Umbilical cord (tissue), 2 donors: ENCODE results near the gene SIGLEC1. TPM values are rescaled to one million over a fixed set of nuclear protein-coding genes. Genes with fewer than 3 reads are reported as not detected.
A peak's percentile ranks its signal among the peaks of the same experiment; 100 is the strongest.

Experiments used
- DNase-seq: peaks from one replicate; pipeline ENCODE4 v3.0.0-alpha.2; 2015; ENCODE audit warnings: low spot score
- total RNA-seq: library from RNA; depleted of rRNA; stranded (reverse); fragments of >200 nt; gene quantifications from one replicate; pipeline ENCODE4 v1.2.3, GENCODE V29; 2014; ENCODE audit warnings: low replicate concordance; ENCODE audit not compliant: insufficient read depth

Gene SIGLEC1
- total RNA-seq, 1 donor from 2014 or later, result 5.8 TPM

DNA sequence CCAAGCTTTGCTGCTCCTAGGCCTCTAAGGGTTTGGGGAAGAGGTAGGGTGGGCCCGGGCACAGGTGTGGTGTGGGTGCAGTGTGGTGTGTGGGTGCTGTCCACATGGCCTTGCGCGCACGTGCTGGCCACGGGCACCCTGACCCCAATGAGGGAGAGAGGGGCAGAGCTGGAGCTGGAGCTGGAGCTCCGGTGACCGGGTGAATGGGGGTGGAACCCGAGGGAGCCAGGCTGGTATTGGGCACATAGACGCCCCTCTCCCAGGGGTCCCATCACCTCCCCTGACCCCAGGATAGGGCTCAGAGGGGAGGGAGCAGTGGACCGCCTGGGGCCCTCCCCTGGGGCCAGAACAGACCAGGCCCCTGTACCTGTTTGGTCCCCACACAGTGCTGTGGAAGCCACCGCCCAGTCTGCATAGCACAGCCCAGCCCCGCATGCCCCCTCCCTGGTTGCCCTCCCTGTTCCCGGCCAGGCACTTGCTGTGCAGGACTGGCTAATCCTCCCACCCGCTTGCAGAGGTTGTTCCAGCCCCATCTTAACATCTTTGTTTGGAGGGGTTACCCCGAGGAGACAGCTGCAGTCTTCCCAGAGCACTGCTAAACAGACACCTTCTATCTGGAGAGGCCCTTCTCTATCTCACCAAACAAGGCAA lies 31.6 kb downstream of the SIGLEC1 start:
- DNase-seq, result peak; percentile 43

- peak; percentile 94 for DNase-seq
These were observed 32.4 kb downstream of the SIGLEC1 start for GRCh38 chr20:3679749-3680700.

- DNase-seq, result peak; percentile 36
These were observed 33.3 kb downstream of the SIGLEC1 start for GRCh38 chr20:3678856-3679720.

- DNase-seq, result no peak
These were observed 34.2 kb downstream of the SIGLEC1 start for GRCh38 chr20:3678198-3678597.

DNA sequence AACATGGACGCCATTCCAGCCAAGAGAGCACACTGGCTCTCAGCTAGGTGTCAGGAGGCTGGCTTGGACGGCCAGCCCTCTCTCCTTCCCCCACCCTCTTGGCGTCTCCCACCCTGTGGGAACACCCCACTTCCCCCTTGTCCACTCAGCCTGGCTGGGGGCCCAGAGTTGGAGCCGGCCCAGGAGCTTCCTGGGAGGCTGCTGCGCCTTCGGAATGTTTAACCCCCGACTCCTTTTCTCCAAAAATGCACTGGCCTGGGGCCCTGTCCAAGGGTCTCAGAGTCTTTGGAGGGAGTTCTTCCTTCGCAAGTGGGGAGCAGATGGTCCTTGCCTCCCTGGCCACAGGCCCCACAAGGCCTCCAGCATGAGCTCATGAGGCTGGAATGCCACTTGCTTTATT lies 34.7 kb downstream of the SIGLEC1 start:
- DNase-seq, result peak; percentile 43

- DNase-seq, result no peak
These were observed 37.2 kb downstream of the SIGLEC1 start for GRCh38 chr20:3674995-3675900.

GRCh38 chr20:3674447-3674846 lies 38.0 kb downstream of the SIGLEC1 start:
- DNase-seq, result no peak

GRCh38 chr20:3673221-3674070 lies 39.0 kb downstream of the SIGLEC1 start:
- no peak for DNase-seq

DNA sequence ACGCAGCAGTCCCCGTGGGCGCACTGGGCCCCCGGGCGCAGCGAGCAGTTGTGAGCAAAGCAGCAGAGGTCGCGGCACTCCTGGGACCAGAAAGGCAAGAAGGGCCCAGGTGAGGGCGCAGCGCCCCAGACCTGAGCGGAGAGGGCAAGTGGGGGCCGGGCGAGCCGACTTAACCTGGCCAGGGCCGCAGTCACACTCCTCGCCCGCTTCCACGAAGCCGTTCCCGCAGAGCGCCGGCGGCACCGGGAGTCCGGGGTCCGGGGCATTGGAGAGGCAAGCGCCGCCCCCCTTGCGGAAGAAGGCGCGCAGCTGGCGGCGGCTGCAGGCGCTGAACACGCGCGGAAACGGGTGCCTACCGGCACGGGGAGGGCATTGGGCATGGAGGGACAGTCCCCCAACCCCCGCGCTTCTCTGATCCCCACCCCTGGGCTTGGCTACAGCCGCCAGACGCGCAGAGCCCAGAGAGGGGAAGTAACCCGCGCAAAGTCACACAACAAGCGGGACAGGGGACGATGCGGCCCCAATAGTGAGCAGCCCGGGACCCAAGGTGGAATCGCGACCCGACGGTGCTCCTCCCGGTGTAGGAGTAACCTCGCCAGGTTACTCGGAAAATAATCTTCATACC lies 39.7 kb downstream of the SIGLEC1 start:
- DNase-seq, result no peak

DNA sequence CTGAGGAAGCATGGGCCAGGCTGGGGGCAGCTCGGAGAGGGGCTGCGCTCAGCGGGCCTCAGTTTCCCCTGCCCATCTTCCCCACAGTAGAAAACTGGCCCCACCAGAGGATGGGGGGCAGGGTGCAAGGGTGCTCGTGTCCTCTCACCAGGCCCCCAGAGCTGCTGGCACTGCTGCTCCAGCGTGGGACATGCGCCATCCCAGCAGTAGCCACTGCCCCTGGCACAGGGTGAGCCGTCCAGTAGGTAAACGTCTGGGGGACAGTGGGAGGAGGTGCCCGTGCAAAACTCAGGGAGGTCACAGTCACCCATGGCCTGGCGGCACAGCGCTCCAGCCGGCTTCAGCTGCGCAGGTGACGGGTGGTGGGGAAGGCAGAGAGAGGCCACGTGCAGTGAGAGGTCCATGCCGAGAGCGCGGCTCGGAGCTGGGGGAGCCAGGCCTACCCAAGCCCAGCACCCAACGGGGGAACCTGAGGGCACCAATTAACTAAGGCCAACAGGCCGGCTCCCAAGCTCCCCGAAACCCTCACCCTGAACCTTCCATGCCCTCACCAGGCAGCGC lies 40.3 kb downstream of the SIGLEC1 start:
- no peak for DNase-seq

- no peak for DNase-seq
These were observed 41.5 kb downstream of the SIGLEC1 start for GRCh38 chr20:3670945-3671344.

DNA sequence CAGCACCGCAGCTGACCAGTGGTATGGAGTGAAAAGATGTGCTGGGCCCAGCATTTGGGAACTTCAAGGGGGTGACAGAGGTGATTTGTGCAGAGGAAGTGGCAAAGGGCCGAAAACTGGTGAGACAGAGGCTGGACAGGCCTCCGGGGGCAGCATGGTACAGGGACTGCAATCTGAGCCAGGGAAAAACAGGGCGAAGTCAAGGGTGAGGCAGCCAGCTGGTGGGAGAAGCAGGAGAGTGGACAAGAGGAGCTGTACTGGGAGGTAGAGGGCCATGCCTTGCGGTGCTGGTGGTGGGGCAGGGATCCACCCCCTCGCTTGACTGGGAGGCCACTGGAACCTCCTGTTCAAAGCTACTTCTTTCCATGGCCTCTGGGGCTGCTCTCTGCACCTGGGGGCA lies 41.9 kb downstream of the SIGLEC1 start:
- no peak for DNase-seq

DNA sequence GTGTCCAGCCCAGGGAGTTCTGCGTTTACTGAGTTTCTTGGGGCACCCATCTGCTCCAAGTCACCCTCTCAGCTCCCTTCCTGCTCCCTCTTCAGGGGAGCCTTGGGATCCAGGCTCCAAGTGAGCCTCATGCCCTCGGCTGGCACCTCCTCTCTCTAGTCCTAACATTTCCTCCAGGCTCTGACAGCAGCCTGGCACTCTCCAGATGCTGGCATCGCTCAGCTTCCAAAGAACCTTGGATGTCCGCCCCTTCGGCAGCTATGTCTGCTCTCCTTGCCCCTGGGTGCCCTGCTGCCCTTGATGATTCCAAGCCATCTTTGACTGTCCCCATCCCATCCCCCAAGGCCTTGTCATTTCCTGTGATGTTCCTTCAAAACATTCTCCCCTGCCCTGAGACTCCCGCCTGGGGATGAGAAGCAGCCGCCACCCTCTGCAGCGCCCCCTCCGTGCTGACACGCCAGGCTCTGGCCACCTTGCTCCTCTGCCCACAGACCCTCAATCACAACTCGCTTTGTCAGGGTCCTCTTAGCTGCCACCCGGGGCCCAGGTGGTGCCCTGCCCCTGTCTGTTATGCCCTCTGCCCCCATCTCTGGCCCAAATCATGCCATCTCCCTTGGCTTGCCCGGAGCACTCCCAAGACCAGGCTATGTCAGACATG lies 42.6 kb downstream of the SIGLEC1 start:
- DNase-seq, result no peak

GRCh38 chr20:3667434-3668037 lies 44.9 kb downstream of the SIGLEC1 start:
- DNase-seq, result no peak

DNA sequence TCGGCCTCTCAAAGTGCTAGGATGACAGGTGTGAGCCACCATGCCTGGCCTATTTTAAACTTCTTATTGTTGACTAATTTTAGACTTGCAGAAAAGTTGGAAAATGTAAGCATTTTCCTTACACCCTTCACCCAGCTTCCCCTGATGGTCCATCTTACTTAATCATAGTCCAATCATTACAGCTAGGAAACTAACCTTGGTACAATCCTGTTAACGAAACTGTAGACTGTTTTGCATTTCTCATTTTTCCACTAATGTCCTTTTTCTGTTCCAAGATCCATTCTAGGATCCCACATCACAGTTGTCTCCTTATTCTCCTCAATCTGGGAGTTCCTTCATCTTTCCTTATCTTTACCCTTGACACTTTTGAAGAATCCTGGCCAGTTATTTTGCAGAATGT lies 48.5 kb downstream of the SIGLEC1 start:
- no peak for DNase-seq

DNA sequence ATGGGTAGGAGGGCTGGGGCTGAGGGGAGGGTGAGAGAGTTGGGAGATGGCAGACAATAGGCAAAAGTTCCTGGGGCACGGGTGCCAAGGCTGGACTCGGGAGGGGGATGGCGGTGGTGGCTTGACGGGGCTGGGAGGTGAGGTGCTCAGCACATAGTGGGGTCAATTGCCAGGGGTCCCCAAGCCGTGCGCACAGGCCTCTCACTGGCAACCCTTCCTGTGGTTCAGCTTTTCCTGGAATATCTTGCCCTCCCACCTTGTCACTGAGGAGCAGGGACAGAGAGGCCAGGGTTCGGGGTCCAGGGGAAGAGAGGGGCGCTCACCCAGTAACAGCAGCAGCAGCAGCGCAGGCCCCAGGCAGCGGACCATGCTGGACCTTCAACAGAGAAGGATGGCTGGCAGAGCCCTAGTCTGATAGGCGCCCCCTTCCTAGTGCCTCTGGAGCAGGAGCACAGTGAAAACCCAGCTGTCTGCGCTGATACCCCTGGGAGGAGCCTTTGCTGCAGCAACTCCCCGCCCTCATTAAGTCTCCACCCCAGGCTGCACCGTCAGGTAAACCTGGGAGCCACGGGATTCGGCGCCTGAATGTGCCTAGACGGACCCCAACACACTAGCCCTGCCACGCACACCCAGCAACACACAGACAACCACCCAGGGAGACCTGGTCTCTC lies 49.2 kb downstream of the SIGLEC1 start, which contains the start of gene GFRA4:
GFRA4 (minus strand) TSS at position 369 of the 671 bp plus-strand sequence; CDS start at position 369, 0 bp downstream.
- no peak for DNase-seq
